HL-60 (cell line): ENCODE measurements around the gene HOXD4.

Source experiments
- DNase-seq, 2 experiments: peaks; one replicate each; pipeline ENCODE4 v3.0.0-alpha.2; 2010 to 2020; ENCODE audit warnings: low read depth in 1 of 2, low spot score in 1 of 2
- H3K27ac ChIP-seq: fragments of 250-450 bp; sonication (Bioruptor Pico); replicated peaks from 2 replicates; pipeline ENCODE4 v1.5.1; 2020; ENCODE audit warnings: mild to moderate bottlenecking, moderate library complexity
- H3K27me3 ChIP-seq: fragments of 250-450 bp; sonication (Bioruptor Pico); 2 replicates; pipeline ENCODE4 v1.5.1; 2021; ENCODE audit warnings: mild to moderate bottlenecking, moderate library complexity; ENCODE audit not compliant: insufficient read depth, poor library complexity, severe bottlenecking
- H3K4me3 ChIP-seq: replicated peaks from 2 replicates; pipeline ENCODE4 v1.5.1; 2011; ENCODE audit warnings: mild to moderate bottlenecking, control low read depth, low read length; ENCODE audit not compliant: insufficient read depth
- CTCF ChIP-seq: IDR thresholded peaks from one replicate; pipeline ENCODE4 v1.5.1; 2011; ENCODE audit warnings: low read length, control low read depth, inconsistent platforms; ENCODE audit not compliant: insufficient read depth
- GABPA ChIP-seq: IDR thresholded peaks from 2 replicates; pipeline ENCODE4 v1.6.1; 2012; ENCODE audit warnings: low read depth
- POLR2AphosphoS5 ChIP-seq: IDR thresholded peaks from 2 replicates; pipeline ENCODE4 v1.6.1; 2012; ENCODE audit warnings: low read depth
- SPI1 ChIP-seq: IDR thresholded peaks from 2 replicates; pipeline ENCODE4 v1.6.1; 2012; ENCODE audit warnings: low read depth, mild to moderate bottlenecking, borderline replicate concordance
- TF ChIP-seq, protein P1 (sequence below): IDR thresholded peaks from 2 replicates; pipeline ENCODE4 v1.6.1; 2012; ENCODE audit warnings: low read depth; ENCODE audit not compliant: insufficient replicate concordance

The HOXD4 gene

DNA sequence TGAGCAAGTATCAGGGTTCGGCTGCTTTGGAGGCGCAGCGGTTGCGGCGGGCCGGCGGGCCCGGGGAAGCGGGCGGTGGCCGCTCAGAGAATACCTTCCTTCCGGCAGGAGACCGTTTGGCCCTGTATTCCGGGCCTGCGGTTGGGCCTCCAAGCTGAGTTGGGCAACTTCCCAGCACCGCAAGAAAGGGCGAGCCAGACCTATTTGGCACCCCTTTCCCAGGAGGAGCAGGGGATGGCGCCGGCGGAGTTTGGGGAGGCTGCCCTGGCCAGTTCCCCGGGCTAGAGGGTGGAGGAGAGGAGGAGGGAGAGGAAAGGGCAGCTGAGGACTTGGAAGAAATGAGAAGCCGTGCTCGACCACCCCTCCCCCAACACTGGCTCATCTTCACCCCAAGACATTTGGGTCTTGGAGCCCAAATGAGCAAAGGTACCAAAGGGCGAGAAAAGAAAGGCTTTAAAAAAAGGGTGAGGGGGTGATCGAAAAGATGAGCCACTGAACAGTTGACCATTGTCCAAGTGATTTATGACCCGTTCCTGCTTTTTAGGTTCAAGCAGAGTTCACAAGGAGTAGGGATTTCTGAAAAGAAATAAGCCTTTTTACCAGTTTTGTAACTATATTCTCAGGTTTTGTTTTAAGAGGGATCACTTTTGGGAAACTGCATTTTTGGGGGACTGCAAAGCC, 14.2 kb downstream of the HOXD4 start:
- TF ChIP-seq SPI1: no peak
- TF ChIP-seq, protein P1, sequence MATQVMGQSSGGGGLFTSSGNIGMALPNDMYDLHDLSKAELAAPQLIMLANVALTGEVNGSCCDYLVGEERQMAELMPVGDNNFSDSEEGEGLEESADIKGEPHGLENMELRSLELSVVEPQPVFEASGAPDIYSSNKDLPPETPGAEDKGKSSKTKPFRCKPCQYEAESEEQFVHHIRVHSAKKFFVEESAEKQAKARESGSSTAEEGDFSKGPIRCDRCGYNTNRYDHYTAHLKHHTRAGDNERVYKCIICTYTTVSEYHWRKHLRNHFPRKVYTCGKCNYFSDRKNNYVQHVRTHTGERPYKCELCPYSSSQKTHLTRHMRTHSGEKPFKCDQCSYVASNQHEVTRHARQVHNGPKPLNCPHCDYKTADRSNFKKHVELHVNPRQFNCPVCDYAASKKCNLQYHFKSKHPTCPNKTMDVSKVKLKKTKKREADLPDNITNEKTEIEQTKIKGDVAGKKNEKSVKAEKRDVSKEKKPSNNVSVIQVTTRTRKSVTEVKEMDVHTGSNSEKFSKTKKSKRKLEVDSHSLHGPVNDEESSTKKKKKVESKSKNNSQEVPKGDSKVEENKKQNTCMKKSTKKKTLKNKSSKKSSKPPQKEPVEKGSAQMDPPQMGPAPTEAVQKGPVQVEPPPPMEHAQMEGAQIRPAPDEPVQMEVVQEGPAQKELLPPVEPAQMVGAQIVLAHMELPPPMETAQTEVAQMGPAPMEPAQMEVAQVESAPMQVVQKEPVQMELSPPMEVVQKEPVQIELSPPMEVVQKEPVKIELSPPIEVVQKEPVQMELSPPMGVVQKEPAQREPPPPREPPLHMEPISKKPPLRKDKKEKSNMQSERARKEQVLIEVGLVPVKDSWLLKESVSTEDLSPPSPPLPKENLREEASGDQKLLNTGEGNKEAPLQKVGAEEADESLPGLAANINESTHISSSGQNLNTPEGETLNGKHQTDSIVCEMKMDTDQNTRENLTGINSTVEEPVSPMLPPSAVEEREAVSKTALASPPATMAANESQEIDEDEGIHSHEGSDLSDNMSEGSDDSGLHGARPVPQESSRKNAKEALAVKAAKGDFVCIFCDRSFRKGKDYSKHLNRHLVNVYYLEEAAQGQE: no peak
- TF ChIP-seq GABPA: no peak
- TF ChIP-seq POLR2AphosphoS5: no peak
- no peak for TF ChIP-seq CTCF
- no peak for DNase-seq
- H3K4me3 ChIP-seq: no peak overlapping the region
- H3K27ac ChIP-seq: no peak overlapping the region
- peaks cover 71% of the 10 kb centered on the region for H3K27me3 ChIP-seq

GRCh38 chr2:176166272-176166671, 14.9 kb downstream of the HOXD4 start:
- TF ChIP-seq SPI1 (no peak), POLR2AphosphoS5 (no peak), CTCF (no peak), GABPA (no peak)
- TF ChIP-seq, protein P1: no peak
- no peak overlapping the region for H3K27ac ChIP-seq
- H3K27me3 ChIP-seq: peaks cover 71% of the 10 kb centered on the region
- no peak for DNase-seq
- H3K4me3 ChIP-seq: no peak overlapping the region

GRCh38 chr2:176167398-176167797, 16.0 kb downstream of the HOXD4 start:
- H3K4me3 ChIP-seq: no peak overlapping the region
- no peak for DNase-seq
- H3K27me3 ChIP-seq: peaks cover 71% of the 10 kb centered on the region
- TF ChIP-seq GABPA (no peak), SPI1 (no peak), CTCF (no peak), POLR2AphosphoS5 (no peak)
- TF ChIP-seq, protein P1: no peak
- no peak overlapping the region for H3K27ac ChIP-seq
